ENCODE data around the gene MYLK. TPM values are rescaled to one million over a fixed set of nuclear protein-coding genes. Genes with fewer than 3 reads are reported as not detected.
"Not testable (repeated sequence)": the region's sequence is repeated elsewhere in the genome, so short reads cannot be mapped to it uniquely, and the experiment has no call there.

The MYLK gene
- total RNA-seq, 1 experiment from 2014 or later: 23.0 TPM

DNA sequence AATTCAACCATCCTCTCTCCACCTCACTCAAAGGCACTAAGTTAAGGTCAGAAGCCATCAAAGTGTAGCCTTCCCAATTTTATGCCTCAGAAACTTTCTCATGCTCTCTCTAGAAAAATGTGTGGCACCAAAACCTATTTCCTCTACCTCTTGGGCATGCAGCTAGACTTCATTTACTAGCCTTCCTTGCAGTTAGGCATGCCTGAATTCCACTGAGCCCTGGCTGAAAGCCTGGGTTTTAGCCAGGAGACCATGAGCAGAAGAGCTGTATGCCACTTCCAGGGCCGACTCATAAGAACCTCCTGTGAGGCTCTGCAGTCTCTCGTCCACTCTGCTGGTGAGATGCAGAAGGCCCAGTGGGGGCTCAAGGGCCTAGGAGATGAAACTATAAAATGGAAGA, 145.0 kb downstream of the MYLK start:
- no TSS peak for BruUV-seq (replicated peaks)
- CTCF ChIA-PET: no interaction called here
- H3K27me3 ChIP-seq (replicated peaks; ENCODE audit: control insufficient read depth, insufficient read depth, low read length): no peaks in the 10 kb centered on the region
- no peak for DNase-seq
- Mint-ChIP-seq H3K4me3 (ENCODE audit: unreplicated experiment) (no peak overlapping the region), H3K36me3 (ENCODE audit: insufficient read depth, unreplicated experiment) (peaks cover 10% of the 10 kb centered on the region), H3K27ac (ENCODE audit: unreplicated experiment) (no peak overlapping the region), H3K27me3 (ENCODE audit: insufficient read depth, unreplicated experiment) (no peaks in the 10 kb centered on the region), H3K9me3 (ENCODE audit: unreplicated experiment) (no peaks in the 10 kb centered on the region), H3K4me1 (ENCODE audit: low read depth, unreplicated experiment) (no peaks in the 10 kb centered on the region)
- no peaks in the 10 kb centered on the region for H3K36me3 ChIP-seq (ENCODE audit: control insufficient read depth, insufficient read depth, low read length)
- POLR2A ChIA-PET: no interaction called here
- H3K4me3 ChIP-seq (ENCODE audit: low read depth, low read length): no peak overlapping the region
- no peaks in the 10 kb centered on the region for H3K9me3 ChIP-seq
- no peaks in the 10 kb centered on the region for H3K4me1 ChIP-seq
- intact Hi-C loops (cut with micrococcal nuclease; ENCODE audit: unreplicated experiment): no loop called here
- TF ChIP-seq CTCF (IDR thresholded peaks at IDR 0.05; ENCODE audit: insufficient read depth in 1 of 2, low read depth in 1 of 2, low read length in 1 of 2, severe bottlenecking in 1 of 2, unreplicated experiment in 1 of 2): no peak

DNA sequence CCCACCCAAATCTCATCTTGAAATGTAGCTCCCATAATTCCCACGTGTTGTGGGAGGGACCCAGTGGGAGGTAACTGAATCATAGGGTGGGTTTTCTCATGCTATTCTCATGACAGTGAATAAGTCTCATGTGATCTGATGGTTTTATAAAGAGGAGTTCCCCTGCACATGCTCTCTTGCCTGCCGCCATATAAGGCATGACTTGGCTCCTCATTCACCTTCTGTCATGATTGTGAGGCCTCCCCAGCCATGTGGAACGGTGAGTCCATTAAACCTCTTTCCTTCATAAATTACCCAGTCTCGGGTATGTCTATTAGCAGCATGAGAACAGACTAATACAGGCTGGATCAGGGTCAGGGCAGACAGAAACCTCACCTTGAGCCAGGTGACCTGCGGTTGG, 145.6 kb downstream of the MYLK start:
- not testable (repeated sequence) for H3K27ac Mint-ChIP-seq (ENCODE audit: unreplicated experiment); BruUV-seq (replicated peaks); H3K4me1 Mint-ChIP-seq (ENCODE audit: low read depth, unreplicated experiment)

GRCh38 chr3:123737168-123737567, 147.0 kb downstream of the MYLK start:
- no peak for DNase-seq
- intact Hi-C loops (cut with micrococcal nuclease; ENCODE audit: unreplicated experiment): no loop called here
- Histone ChIP-seq H3K9me3 (no peaks in the 10 kb centered on the region), H3K4me3 (ENCODE audit: low read depth, low read length) (no peak overlapping the region), H3K36me3 (ENCODE audit: control insufficient read depth, insufficient read depth, low read length) (no peaks in the 10 kb centered on the region), H3K27me3 (replicated peaks; ENCODE audit: control insufficient read depth, insufficient read depth, low read length) (no peaks in the 10 kb centered on the region), H3K4me1 (no peaks in the 10 kb centered on the region)
- H3K4me3 Mint-ChIP-seq (ENCODE audit: unreplicated experiment): no peak overlapping the region
- H3K9me3 Mint-ChIP-seq (ENCODE audit: unreplicated experiment): no peaks in the 10 kb centered on the region
- POLR2A ChIA-PET: no interaction called here
- no TSS peak for BruUV-seq (replicated peaks)
- no peaks in the 10 kb centered on the region for H3K27me3 Mint-ChIP-seq (ENCODE audit: insufficient read depth, unreplicated experiment)
- H3K27ac Mint-ChIP-seq (ENCODE audit: unreplicated experiment): no peak overlapping the region
- no peak for TF ChIP-seq CTCF (IDR thresholded peaks at IDR 0.05; ENCODE audit: insufficient read depth in 1 of 2, low read depth in 1 of 2, low read length in 1 of 2, severe bottlenecking in 1 of 2, unreplicated experiment in 1 of 2)
- H3K36me3 Mint-ChIP-seq (ENCODE audit: insufficient read depth, unreplicated experiment): peaks cover 10% of the 10 kb centered on the region
- H3K4me1 Mint-ChIP-seq (ENCODE audit: low read depth, unreplicated experiment): no peaks in the 10 kb centered on the region
- CTCF ChIA-PET: no interaction called here

More for the DNA sequence above, 145.6 kb downstream of the MYLK start:
- H3K27me3 Mint-ChIP-seq (ENCODE audit: insufficient read depth, unreplicated experiment); intact Hi-C loops (cut with micrococcal nuclease; ENCODE audit: unreplicated experiment); POLR2A ChIA-PET; H3K9me3 ChIP-seq; H3K36me3 Mint-ChIP-seq (ENCODE audit: insufficient read depth, unreplicated experiment); H3K4me3 Mint-ChIP-seq (ENCODE audit: unreplicated experiment); H3K9me3 Mint-ChIP-seq (ENCODE audit: unreplicated experiment); H3K4me3 ChIP-seq (ENCODE audit: low read depth, low read length); CTCF ChIA-PET; H3K36me3 ChIP-seq (ENCODE audit: control insufficient read depth, insufficient read depth, low read length); DNase-seq; H3K27me3 ChIP-seq (replicated peaks; ENCODE audit: control insufficient read depth, insufficient read depth, low read length); H3K4me1 ChIP-seq: not testable (repeated sequence)

GRCh38 chr3:123735456-123735855, 148.7 kb downstream of the MYLK start:
- H3K4me1 Mint-ChIP-seq (ENCODE audit: low read depth, unreplicated experiment): peaks cover 6% of the 10 kb centered on the region
- TF ChIP-seq CTCF (IDR thresholded peaks at IDR 0.05; ENCODE audit: insufficient read depth in 1 of 2, low read depth in 1 of 2, low read length in 1 of 2, severe bottlenecking in 1 of 2, unreplicated experiment in 1 of 2): no peak
- H3K9me3 Mint-ChIP-seq (ENCODE audit: unreplicated experiment): no peaks in the 10 kb centered on the region
- no peak for DNase-seq
- intact Hi-C loops (cut with micrococcal nuclease; ENCODE audit: unreplicated experiment): no loop called here
- Histone ChIP-seq H3K9me3 (no peaks in the 10 kb centered on the region), H3K4me3 (ENCODE audit: low read depth, low read length) (no peak overlapping the region), H3K36me3 (ENCODE audit: control insufficient read depth, insufficient read depth, low read length) (no peaks in the 10 kb centered on the region), H3K27me3 (replicated peaks; ENCODE audit: control insufficient read depth, insufficient read depth, low read length) (no peaks in the 10 kb centered on the region), H3K4me1 (no peaks in the 10 kb centered on the region)
- ChIA-PET POLR2A (no interaction called here), CTCF (no interaction called here)
- BruUV-seq (replicated peaks): no TSS peak
- no peak overlapping the region for H3K4me3 Mint-ChIP-seq (ENCODE audit: unreplicated experiment)
- peaks cover 10% of the 10 kb centered on the region for H3K36me3 Mint-ChIP-seq (ENCODE audit: insufficient read depth, unreplicated experiment)
- no peaks in the 10 kb centered on the region for H3K27me3 Mint-ChIP-seq (ENCODE audit: insufficient read depth, unreplicated experiment)
- H3K27ac Mint-ChIP-seq (ENCODE audit: unreplicated experiment): no peak overlapping the region

All from Caco-2 (cell line).